Activated CD8-positive, alpha-beta memory T cell treated with anti-CD3 and anti-CD28 coated beads, Interleukin-2, amount 50 U/mL, for 1 hour (primary cell): ENCODE data around the gene P2RY11.

Experiments
- DNase-seq: peaks from one replicate; pipeline ENCODE4 v3.0.0-alpha.2; 2020; ENCODE audit errors: extremely low read depth

Gene P2RY11

DNA sequence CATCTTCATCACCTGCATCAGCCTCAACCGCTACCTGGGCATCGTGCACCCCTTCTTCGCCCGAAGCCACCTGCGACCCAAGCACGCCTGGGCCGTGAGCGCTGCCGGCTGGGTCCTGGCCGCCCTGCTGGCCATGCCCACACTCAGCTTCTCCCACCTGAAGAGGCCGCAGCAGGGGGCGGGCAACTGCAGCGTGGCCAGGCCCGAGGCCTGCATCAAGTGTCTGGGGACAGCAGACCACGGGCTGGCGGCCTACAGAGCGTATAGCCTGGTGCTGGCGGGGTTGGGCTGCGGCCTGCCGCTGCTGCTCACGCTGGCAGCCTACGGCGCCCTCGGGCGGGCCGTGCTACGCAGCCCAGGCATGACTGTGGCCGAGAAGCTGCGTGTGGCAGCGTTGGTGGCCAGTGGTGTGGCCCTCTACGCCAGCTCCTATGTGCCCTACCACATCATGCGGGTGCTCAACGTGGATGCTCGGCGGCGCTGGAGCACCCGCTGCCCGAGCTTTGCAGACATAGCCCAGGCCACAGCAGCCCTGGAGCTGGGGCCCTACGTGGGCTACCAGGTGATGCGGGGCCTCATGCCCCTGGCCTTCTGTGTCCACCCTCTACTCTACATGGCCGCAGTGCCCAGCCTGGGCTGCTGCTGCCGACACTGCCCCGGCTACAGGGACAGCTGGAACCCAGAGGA lies 2.6 kb downstream of the P2RY11 start:
- no peak for DNase-seq

DNA sequence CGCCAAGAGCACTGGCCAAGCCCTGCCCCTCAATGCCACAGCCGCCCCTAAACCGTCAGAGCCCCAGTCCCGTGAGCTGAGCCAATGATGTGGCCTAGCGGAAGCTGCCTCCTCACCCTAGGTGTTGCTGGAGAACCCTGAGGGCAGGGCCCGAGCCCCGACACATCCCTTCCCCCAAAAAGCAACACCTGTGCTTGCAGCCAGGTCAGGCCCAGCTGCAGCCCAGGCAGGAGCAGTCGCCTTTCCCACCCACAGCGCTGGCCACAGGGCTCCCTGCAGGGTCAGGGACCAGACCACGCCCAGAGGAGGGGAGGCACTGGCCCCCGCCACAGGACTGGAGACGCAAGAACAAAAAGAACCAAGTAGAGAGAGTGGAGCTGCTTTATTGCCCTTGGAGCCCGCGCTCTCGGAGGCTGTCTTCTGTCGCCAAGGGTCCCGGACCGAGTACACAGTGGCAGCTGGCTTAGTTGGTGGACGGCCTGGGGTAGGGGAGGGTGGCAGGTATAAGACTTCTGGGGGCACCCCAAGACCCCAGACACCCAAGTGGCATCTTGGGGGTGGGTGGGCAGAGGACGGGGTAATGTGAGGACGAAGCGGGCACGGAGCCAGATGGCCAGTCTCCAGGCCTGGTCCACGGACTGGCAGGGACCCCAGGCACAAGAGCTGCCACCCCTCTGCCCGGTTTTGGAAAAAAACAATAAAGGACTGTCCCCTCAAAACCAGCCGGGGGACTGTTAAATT lies 3.3 kb downstream of the P2RY11 start:
- no peak for DNase-seq

DNA sequence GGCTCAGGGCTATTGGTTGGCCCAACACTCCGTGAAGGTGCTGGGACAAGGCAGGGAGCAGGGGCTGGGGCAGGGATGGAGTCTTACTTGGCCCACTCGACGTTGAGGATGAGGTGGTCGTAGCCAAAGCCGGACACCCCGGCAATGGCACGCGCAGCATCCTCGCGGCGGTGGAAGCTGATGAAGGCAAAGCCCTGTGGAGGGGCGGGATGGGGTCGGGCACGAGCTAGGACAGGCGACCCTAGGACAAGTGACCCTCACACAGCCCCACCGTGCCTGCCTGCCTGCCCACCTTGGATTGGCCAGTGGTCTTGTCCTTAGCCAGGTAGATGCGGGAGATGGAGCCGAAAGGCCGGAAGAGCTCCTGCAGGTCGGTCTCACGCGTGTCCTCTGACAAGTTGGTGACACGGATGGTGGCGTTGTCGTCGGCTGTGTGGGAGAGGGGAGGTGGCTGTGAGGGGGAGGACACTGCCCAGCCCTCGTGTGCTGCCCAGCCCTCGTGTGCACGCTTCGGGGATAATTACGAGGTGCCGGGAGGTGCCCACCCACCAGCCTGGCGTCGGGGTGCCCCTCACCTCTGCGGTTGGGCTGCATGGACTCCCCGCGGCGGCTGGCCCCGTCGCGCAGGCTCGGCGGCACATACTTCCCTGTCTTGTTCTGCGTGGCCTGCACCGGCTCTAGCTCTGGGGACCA lies 4.0 kb downstream of the P2RY11 start:
- DNase-seq: no peak

DNA sequence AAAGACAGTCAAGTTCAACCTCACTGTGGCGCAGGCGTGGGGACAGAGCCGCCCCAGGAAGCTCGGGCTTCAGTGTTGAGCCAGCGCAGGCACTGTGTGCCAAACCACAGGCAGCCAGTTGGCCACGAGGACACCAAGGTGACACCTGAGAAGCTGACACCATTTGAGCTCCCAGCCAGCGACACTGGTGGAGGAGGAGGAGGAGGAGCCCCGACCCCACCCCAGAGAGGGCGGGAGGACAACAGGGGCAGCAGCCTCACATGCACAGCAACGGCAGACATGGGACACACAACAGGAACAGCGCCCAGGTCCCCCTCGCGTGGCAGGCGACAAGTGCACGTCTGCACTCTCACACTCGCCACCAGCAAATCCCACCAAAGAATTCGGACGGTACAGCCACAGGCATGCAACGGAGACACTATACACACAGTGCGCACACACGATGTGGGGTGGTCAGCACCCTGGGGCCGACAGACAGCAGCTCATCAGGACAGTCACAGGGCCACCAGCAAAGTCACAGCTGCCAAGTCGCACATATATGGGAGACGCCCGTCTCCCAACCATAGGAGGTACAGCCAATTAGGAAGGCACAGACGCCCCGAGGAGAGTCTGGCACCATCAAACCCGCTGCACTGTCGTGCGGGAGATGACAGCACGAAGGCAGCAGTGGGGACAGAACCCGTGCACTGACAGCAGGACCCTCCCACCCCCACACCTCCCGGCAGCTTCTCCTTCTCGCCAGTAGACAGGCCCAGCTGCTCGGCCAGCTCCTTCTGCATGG lies 4.8 kb downstream of the P2RY11 start:
- DNase-seq: no peak

DNA sequence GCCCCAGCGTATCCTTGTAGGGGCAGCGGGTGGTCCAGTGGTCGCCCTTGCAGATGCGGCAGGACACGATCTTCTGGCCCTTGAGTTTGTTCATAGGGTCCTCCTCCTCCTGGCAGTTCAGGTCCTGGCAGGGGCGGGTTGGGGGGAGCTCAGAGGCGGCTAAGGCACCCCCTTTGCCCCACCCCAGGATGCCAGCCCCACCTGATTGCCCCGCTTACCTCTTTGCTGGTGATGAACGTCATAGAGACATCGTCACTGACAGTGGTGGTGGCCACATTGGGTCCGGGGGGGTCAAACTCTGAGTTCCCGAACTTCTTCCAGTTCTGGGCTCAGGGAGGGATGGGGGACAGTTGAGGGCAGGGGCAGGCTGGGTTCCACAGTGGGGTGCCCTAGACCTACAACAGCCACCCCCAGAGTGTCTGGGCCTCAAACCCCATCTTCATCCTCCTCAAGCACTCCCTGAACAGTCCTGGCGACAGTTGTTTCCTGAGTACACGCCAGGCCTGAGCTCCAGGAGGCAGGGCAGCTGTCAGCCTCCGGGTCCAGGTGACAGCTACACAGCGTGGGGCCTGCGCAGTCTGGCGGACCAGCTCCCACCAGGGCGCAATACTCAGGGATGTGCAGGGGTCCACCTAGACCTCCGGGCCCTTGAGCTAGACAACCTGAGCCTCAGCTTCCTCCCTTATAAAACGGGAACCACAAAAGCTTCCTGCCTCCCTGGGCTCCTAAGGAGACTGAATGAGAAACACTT lies 5.5 kb downstream of the P2RY11 start:
- DNase-seq: no peak

DNA sequence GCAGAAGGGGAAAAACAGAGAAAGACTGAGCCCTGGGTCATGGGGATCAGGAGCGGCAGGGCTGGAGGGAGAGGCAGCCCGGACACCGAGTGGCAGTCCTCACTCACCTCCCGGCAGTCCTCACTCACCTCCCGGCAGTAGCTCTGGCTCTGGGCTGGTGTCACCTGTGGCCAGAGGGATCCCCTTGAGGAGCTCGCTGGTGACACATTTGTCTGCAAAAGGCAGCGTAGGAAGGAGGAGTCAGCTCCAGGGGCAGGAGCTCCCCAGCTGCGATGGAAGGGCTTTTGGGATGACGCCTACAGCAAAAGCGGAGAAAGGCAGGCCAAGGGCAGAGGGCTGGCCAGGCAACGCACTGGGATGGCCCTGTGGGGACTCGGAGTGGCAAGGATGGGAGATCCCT lies 7.5 kb downstream of the P2RY11 start:
- DNase-seq: no peak

DNA sequence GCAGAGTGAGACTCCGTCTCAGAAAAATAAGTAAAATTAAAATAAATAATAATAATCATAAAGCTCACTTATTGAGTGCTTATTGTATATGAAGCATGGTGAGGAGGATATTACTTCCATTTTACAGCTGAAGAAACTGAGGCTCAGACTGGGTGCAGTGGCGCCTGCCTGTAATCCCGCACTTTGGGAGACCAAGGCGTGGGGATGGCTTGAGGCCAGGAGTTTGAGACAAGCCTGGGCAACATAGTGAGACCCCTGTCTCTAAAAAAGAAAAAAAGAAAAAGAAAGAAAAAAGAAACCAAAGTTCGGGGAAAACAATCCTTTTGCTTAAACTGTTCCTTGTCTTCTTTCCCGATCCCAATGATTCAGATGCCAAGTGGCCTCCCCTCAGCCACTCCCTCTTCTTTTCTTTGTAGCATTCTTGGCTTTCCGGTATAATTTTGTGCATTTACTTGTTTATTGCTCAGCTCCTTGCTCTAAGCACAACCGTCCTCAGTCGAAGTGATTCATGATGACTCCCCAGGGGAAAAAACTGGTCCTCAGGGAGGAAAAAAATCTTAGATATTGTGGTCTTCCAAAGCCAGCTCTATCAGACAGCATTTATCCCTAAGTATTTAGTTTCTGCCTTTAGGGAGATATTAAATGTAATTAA lies 9.2 kb downstream of the P2RY11 start:
- DNase-seq: no peak

DNA sequence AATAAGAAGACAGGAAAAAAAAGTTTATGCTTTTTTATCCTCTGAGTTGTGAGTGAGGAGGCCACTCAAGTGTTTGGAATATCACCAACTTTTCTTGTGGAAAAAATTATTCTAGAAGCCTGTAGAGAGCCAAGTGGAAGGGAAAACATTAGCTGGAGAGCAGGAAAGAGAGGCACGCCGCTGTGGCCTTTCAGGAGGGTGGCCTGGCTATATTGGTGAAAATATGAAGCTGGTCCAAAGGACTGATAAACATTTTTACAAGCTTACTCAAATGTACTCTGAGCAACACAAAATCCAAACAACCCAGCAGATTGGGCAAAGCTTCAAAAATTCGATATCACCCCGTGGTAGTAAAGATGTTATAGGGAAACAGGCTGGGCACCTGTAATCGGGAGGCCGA lies 10.6 kb downstream of the P2RY11 start:
- no peak for DNase-seq

DNA sequence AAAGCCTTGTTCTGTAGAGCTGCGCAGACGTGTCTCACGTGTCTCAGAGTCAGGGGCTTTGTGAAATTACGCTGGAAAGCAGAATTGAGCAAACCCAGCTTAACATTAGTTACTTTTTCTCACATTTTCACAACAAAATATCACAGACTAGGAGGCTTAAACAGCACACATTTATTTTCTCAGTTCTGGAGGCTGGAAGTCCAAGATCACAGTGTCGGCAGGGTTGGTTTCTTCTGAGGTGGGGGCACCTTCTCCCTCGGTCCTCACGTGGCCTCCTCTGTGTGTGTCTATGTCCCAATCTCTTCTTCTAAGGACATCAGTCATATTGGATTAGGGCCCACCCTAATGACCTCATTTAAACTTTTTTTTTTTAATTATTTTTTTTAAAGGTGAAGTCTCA lies 12.9 kb downstream of the P2RY11 start:
- DNase-seq: no peak

DNA sequence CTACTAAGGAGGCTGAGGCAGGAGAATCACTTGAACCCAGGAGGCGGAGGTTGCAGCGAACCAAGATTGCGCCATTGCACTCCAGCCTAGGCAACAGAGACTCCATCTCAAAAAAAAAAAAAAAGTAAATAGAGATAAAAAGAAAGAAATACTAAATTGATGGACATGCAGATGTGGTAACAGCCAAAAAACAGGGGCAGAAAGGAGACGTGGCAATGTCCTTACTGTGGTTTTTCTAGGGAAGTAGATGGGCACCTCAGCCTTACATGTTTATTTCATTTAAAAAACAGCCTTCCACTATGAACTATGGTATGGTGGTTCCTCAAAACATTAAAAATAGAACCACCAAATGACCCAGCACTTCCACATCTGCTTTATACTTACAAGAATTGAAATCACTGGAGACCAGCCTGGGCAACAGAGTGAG lies 14.7 kb downstream of the P2RY11 start:
- DNase-seq: no peak

DNA sequence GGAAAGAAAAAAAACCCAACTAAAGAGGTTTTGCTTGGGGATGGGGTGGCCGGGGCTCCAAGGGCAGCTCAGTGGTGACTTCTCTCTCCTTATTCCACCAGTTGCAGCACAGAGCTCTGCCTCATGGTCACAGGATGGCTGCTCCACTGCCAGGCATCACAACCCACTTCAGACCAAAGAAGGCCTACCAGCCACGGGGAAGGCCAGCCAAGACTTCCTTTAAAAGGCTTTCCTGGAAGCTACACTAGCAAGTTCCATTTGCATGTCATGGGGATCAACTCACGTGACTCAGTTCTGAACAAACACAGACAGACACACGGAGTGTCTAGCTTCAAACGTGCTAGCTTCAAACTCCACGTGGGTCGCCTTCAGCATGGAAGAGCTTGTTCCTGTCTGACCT lies 21.4 kb downstream of the P2RY11 start:
- no peak for DNase-seq

DNA sequence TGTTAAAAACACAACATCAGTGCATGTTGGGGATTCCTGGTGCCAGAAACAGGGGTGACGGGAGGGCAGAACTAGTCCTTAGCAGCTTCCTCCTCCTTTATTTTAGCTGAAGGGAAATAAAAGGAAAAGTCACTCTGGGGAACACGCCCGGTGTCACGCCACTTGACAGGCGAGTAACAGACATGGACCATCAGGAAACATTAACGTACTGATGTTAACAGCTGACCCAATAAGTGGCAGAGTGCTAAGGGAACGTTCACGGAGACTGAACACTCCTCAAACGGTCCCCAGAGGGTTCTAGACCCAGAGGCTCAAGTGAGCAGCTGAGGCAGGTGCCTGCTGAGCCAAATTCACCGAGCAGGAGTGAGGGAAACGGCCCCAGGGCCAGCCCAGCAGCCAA lies 22.1 kb downstream of the P2RY11 start:
- DNase-seq: no peak

DNA sequence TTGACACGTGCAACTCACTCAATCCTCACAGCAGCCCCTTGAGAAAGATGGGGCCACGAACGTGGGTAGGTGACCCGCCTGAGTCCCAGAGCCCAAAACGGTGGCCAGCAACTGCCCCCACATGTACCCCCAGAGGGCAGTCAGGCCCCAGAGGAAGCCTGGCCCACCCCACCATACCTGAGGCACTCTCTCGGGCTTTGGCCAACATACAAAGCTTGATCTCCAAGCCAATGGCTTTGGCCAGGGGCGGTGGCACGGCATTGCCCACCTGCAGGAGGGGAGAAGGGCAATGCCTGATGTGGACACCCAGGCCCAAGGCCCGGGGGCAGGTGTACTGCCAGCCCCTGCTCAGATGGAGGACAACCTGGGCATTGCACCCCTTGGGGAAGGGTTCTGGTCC lies 22.5 kb downstream of the P2RY11 start:
- DNase-seq: no peak

DNA sequence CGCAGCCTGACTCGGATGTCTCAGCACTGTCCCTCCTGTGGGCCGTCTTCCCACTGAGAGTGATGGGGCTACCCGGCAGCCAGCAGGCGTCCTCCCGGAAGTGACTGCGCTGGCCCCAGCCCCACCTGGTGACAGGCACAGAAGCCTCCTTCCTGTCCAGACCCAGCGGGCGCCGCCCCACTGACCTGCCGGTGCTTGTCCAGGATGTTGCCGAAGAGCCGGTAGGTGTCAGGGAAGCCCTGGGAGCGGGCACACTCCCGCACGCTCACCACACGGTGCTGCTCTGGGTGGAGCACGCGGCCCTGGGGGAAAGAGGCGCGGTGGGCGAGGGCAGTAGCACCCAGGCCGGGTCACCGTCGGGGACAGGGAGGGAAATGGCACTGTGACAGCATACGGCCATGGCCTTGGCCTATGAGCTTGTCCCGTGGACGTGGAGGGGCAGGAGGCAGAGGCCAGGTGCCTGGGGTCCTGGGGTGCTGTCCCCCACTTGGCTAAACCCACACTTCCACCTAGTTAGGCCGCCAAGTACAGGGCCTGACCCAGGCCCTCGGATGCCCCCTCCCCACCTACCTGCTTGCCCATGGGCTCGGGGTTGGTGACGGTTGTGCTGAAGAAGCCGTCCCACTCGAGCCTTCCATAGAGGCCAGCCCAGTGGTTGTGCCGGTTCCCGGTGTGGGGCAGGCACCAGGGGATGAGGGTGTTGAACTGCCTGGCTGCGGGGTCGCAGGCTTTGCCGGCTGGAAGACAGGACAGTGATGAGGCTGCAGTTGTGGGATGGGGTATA lies 24.2 kb downstream of the P2RY11 start:
- DNase-seq: no peak

DNA sequence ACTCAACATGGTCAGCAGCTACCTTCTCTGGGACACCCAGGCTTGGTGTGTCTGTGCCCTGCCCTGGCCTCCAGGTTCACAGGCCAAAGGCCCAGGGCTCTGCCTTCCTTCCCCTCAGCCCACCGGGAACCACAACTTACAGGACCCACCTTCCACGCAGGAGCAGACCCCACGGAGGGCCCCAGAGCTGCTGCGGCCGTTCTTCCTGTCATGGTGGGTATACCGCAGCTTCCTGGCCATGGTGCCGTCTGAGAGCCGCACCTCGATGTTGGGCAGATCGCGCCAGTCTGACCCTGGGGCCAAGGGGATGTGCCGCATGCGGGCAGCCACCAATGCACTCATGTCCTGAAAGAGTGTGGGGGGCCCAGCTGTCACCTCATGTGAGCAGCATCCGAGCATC lies 25.4 kb downstream of the P2RY11 start:
- DNase-seq: no peak

DNA sequence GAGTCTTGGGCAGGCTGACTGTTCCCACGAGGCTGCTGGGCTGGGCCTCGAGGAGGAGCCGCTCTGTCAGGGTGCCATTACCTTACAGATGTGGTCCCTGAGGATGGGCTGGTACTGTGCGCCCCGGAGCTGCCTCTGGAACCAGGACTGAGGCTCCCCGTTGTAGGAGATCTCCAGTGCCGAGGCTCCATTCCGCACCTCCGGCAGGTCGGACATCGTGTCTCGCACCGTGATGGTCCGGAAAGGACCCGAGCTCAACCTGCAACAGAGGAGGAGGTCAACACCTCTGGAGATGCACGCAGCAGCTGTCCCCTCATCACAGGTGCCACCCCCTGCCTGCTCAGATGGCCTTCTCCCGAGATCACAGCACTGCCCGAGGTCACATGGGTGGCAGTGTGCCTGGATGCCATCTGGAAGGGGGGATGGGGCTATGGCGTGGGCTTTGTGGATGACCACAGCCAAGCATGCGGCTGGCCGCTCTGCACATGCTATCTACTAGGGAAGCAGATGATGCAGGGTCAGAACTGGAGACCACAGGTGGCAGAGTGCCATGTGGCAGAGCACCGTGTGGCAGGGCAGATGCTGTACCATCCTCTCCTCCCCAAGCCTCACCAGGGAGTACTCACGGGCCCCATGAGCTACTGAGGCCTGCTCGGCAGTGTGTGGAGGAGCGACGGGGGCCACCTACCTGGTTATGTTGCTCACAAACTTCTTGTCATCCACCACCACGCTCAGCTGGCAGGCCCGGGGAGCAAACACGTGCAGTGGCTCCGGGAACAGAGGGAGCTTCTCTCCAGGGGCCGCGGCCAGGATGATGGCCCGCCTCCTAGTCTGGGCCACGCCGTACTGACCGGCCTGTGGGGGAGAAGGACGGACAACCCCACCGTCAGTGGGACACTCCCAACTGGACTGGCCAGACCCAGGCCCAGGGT lies 26.5 kb downstream of the P2RY11 start:
- no peak for DNase-seq

DNA sequence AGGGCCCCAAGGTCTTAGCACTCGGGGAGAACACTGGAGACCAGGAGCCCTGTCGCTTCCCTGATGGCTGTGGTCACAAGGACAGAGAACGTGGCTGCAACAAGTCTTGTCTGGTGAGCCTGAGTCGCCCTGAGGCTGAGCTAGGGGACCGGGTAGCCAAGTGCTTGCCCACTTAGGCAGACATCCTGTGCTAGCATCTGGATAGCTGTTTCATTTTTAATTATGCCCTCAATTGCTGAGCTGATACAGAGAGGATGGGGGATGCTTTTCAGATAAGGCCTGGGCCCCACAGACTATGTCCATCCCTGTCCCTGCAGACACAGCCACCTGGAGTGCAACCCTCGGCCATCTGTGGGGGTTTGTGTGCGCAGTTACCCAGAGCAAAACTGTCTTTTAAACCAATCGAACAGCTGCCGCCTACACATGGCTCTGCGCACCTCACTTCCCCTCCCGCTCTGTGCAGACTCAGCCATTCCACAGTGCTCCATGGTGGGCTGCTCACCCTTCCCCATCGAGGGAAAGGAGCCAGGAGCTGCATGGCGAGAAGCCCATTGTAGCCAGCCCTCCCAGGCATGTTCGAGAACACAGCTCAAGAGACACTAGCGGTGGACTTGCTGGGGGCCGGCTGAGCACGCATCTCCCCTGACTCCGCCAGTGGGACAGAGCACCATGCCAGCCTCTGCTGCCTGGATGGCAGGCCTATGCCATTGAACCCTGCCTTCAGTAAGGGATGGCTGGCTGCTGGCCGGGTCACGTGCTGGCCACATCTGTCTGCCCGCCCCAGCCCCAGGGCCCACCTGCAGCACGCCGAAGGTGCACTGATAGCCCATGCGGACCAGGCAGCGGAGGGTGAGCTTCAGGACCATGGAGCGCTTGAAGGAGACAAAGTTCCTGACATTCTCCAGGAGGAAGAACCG lies 27.6 kb downstream of the P2RY11 start:
- DNase-seq: no peak

DNA sequence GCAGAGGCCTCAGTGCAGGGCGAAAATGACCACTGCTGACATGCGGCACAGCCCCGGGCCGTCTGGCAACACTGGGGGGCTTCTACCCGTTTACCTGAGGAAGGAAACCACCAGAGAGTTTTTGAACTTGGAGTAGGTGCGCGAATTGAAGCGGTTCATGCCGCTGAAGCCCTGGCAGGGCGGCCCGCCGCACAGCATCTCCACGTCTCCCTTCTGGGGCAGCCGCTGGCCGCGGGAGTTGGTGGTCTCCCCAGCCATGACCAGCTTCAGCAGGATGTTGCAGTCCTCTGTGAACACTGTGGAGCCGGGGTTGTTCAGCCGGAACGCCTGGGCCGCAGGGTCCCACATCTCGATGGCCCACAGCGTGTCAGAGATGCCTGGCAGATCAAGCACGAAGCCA lies 28.5 kb downstream of the P2RY11 start:
- no peak for DNase-seq
